IMR-90 (cell line): ENCODE measurements around the gene MYCBPAP. TPM values are rescaled to one million over a fixed set of nuclear protein-coding genes. Genes with fewer than 3 reads are reported as not detected.

Experiments
- ATAC-seq: fragments of 200-7000 bp; cut with Tn5 transposase; 2 replicates; pipeline ENCODE4 v1.9.1; 2020; ENCODE audit warnings: low read depth, mild to moderate bottlenecking, moderate library complexity
- BruUV-seq: library from RNA; stranded (reverse); fragments of 400-500 nt; replicated peaks from 2 replicates; lab custom pipeline; 2021; lab: Mats Ljungman, UMichigan
- CTCF ChIA-PET: fragments of 300-600 bp; formaldehyde crosslinking; extraction: SDS; loops from one replicate; lab custom pipeline; 2021; ENCODE audit warnings: antibody characterized with exemption; lab: Yijun Ruan, JAX
- POLR2A ChIA-PET: fragments of 300-600 bp; sonication (Branson Sonifier 250); formaldehyde crosslinking; loops from one replicate; lab custom pipeline; 2022; ENCODE audit warnings: antibody characterized with exemption; ENCODE audit not compliant: unreplicated experiment; lab: Charles Lee
- DNase-seq: peaks from one replicate; pipeline ENCODE4 v3.0.0; 2013
- H2AFZ ChIP-seq: replicated peaks from 2 replicates; pipeline ENCODE3; 2013; ENCODE audit warnings: low read length, mild to moderate bottlenecking; ENCODE audit not compliant: poor library complexity
- H2AK5ac ChIP-seq: 2 replicates; pipeline ENCODE4 v1.6.1; 2013; ENCODE audit warnings: low read depth, low read length, inconsistent platforms
- H2AK9ac ChIP-seq: replicated peaks from 2 replicates; pipeline ENCODE3; 2013; ENCODE audit warnings: mild to moderate bottlenecking, low read depth, low read length, moderate library complexity; ENCODE audit not compliant: poor library complexity
- H2BK120ac ChIP-seq: 2 replicates; pipeline ENCODE4 v1.6.1; 2013; ENCODE audit warnings: low read depth, low read length, inconsistent platforms
- H2BK15ac ChIP-seq: 3 replicates; pipeline ENCODE4 v1.6.1; 2013; ENCODE audit warnings: low read depth, low read length, inconsistent platforms
- H2BK20ac ChIP-seq: 2 replicates; pipeline ENCODE4 v1.6.1; 2013; ENCODE audit warnings: low read depth, mild to moderate bottlenecking, inconsistent platforms, low read length, moderate library complexity
- H2BK5ac ChIP-seq: 2 replicates; pipeline ENCODE4 v1.6.1; 2013; ENCODE audit warnings: mild to moderate bottlenecking, low read depth, low read length, inconsistent platforms; ENCODE audit not compliant: poor library complexity, severe bottlenecking
- H3K14ac ChIP-seq: replicated peaks from 2 replicates; pipeline ENCODE4 v1.6.1; 2013; ENCODE audit warnings: low read depth, low read length, inconsistent platforms
- H3K18ac ChIP-seq: 2 replicates; pipeline ENCODE4 v1.6.1; 2013; ENCODE audit warnings: low read depth, low read length, control low read depth
- H3K23ac ChIP-seq: 2 replicates; pipeline ENCODE4 v1.6.1; 2013; ENCODE audit warnings: low read depth, low read length, inconsistent platforms
- H3K27ac ChIP-seq: 2 replicates; pipeline ENCODE4 v1.5.1; 2013; ENCODE audit warnings: mild to moderate bottlenecking, control low read depth, low read length; ENCODE audit not compliant: insufficient read depth
- H3K27me3 ChIP-seq: 2 replicates; pipeline ENCODE4 v1.6.1; 2013; ENCODE audit warnings: low read length; ENCODE audit not compliant: control insufficient read depth, insufficient read depth
- H3K36me3 ChIP-seq: 2 replicates; pipeline ENCODE4 v1.6.1; 2013; ENCODE audit warnings: low read length, mixed read lengths; ENCODE audit not compliant: control insufficient read depth, insufficient read depth
- H3K4ac ChIP-seq: 2 replicates; pipeline ENCODE4 v1.6.1; 2013; ENCODE audit warnings: low read depth, low read length, inconsistent platforms
- H3K4me1 ChIP-seq: 2 replicates; pipeline ENCODE4 v1.6.1; 2013; ENCODE audit warnings: low read length, mixed read lengths; ENCODE audit not compliant: control insufficient read depth, insufficient read depth
- H3K4me2 ChIP-seq: 2 replicates; pipeline ENCODE4 v1.6.1; 2013; ENCODE audit warnings: low read depth, mild to moderate bottlenecking, control low read depth, low read length, moderate library complexity
- H3K4me3 ChIP-seq: 2 replicates; pipeline ENCODE4 v1.5.1; 2013; ENCODE audit warnings: low read depth, mild to moderate bottlenecking, control low read depth, low read length, moderate library complexity; ENCODE audit not compliant: insufficient read depth
- H3K56ac ChIP-seq: 2 replicates; pipeline ENCODE4 v1.6.1; 2013; ENCODE audit warnings: low read length, inconsistent platforms; ENCODE audit not compliant: insufficient read depth; ENCODE audit errors: extremely low read depth
- H3K79me1 ChIP-seq, 2 experiments: 2 replicates each; pipeline ENCODE4 v1.6.1; 2013; ENCODE audit warnings: low read length in 2 of 2, inconsistent platforms in 1 of 2, low read depth in 1 of 2
- H3K9ac ChIP-seq: 2 replicates; pipeline ENCODE4 v1.6.1; 2013; ENCODE audit warnings: low read depth, low read length, control low read depth
- H3K9me1 ChIP-seq: 2 replicates; pipeline ENCODE4 v1.6.1; 2013; ENCODE audit warnings: low read length, inconsistent platforms; ENCODE audit not compliant: insufficient read depth
- H3K9me3 ChIP-seq: 2 replicates; pipeline ENCODE4 v1.6.1; 2013; ENCODE audit warnings: low read length; ENCODE audit not compliant: control insufficient read depth, insufficient read depth
- H4K20me1 ChIP-seq: 2 replicates; pipeline ENCODE4 v1.6.1; 2013; ENCODE audit warnings: low read length, inconsistent platforms; ENCODE audit not compliant: insufficient read depth
- H4K5ac ChIP-seq: 2 replicates; pipeline ENCODE4 v1.6.1; 2013; ENCODE audit warnings: mild to moderate bottlenecking, low read depth, low read length, control low read depth
- H4K8ac ChIP-seq, 2 experiments: 2 replicates each; pipeline ENCODE4 v1.6.1; 2013; ENCODE audit warnings: low read depth in 2 of 2, low read length in 2 of 2, control low read depth in 1 of 2, inconsistent platforms in 1 of 2
- H4K91ac ChIP-seq: 2 replicates; pipeline ENCODE4 v1.6.1; 2013; ENCODE audit warnings: low read depth, low read length, inconsistent platforms; ENCODE audit not compliant: insufficient read depth
- BHLHE40 ChIP-seq: fragments of 150-350 bp; IDR thresholded peaks from 2 replicates; pipeline ENCODE4 v1.6.1; 2016; ENCODE audit warnings: mild to moderate bottlenecking, low read depth, low read length
- CEBPB ChIP-seq: IDR thresholded peaks from 2 replicates; pipeline ENCODE4 v1.6.1; 2012; ENCODE audit warnings: low read depth, low read length, improper control_type of control experiment
- CHD1 ChIP-seq: IDR thresholded peaks from 2 replicates; pipeline ENCODE4 v1.6.1; 2012; ENCODE audit warnings: low read depth, low read length, improper control_type of control experiment
- FOS ChIP-seq: fragments of 150-350 bp; IDR thresholded peaks from 2 replicates; pipeline ENCODE4 v1.6.1; 2016; ENCODE audit warnings: low read depth, low read length
- MAFK ChIP-seq: IDR thresholded peaks from 2 replicates; pipeline ENCODE4 v1.6.1; 2012; ENCODE audit warnings: low read depth, low read length, improper control_type of control experiment
- MAZ ChIP-seq: IDR thresholded peaks from 2 replicates; pipeline ENCODE4 v1.6.1; 2012; ENCODE audit warnings: low read depth, mild to moderate bottlenecking, low read length, improper control_type of control experiment, moderate library complexity, borderline replicate concordance
- MXI1 ChIP-seq: IDR thresholded peaks from 2 replicates; pipeline ENCODE4 v1.6.1; 2012; ENCODE audit warnings: low read depth, mild to moderate bottlenecking, low read length, moderate library complexity, borderline replicate concordance
- NFE2L2 ChIP-seq: fragments of 150-350 bp; IDR thresholded peaks from 2 replicates; pipeline ENCODE4 v1.6.1; 2016; ENCODE audit warnings: low read depth, mild to moderate bottlenecking, low read length
- POLR2A ChIP-seq: IDR thresholded peaks from 2 replicates; pipeline ENCODE4 v1.6.1; 2012; ENCODE audit warnings: mild to moderate bottlenecking, low read depth, low read length
- RAD21 ChIP-seq: IDR thresholded peaks from 2 replicates; pipeline ENCODE4 v1.6.1; 2012; ENCODE audit warnings: low read length, improper control_type of control experiment
- RCOR1 ChIP-seq: IDR thresholded peaks from 2 replicates; pipeline ENCODE4 v1.6.1; 2012; ENCODE audit warnings: mild to moderate bottlenecking, low read length, improper control_type of control experiment; ENCODE audit not compliant: insufficient replicate concordance
- RFX5 ChIP-seq: IDR thresholded peaks from 2 replicates; pipeline ENCODE4 v1.8.0; 2012; ENCODE audit warnings: low read depth, mild to moderate bottlenecking, low read length, moderate library complexity
- SMC3 ChIP-seq: fragments of 150-350 bp; IDR thresholded peaks from 2 replicates; pipeline ENCODE4 v1.6.1; 2016; ENCODE audit warnings: low read depth, mild to moderate bottlenecking, antibody characterized with exemption, low read length, moderate library complexity
- WGBS, 2 experiments: methylation state at CpG; one replicate each; pipeline versions ENCODE4 v1.1.5 to v1.1.7; 2013; ENCODE audit warnings: missing lambda C conversion rate in 2 of 2; ENCODE audit not compliant: insufficient read length in 1 of 2; ENCODE audit errors: extremely low coverage in 2 of 2; 5-methylcytosine and 5-hydroxymethylcytosine counted together
- dilution Hi-C: fragments of 300-500 bp; cut with HindIII; formaldehyde crosslinking; loops from one replicate; pipeline ENCODE4 v1.14.3; 2018; ENCODE audit warnings: low sequenced_read_pairs; ENCODE audit not compliant: unreplicated experiment
- in situ Hi-C: fragments of 300-500 bp; cut with MboI; formaldehyde crosslinking; loops from 3 replicates; pipeline ENCODE4 v1.14.3; 2019; ENCODE audit warnings: low sequenced_read_pairs, inconsistent platforms, mixed read lengths
- intact Hi-C: fragments of 100-400 bp; cut with micrococcal nuclease; formaldehyde crosslinking; loops from 2 replicates; pipeline ENCODE4 v1.10.0; 2022
- polyA plus RNA-seq, 3 experiments: library from polyadenylated mRNA; depleted of rRNA; stranded (reverse); fragments of >200 nt; gene quantifications; 2 replicates each; pipeline ENCODE4 v1.2.3, GENCODE V29; 2012; ENCODE audit warnings: low replicate concordance in 1 of 3
- total RNA-seq: library from RNA; depleted of rRNA; stranded (reverse); fragments of >200 nt; gene quantifications from 2 replicates; pipeline ENCODE4 v1.2.3, GENCODE V29; 2012
- TF ChIP-seq, protein P1 (sequence below): fragments of 150-350 bp; IDR thresholded peaks from 2 replicates; pipeline ENCODE4 v1.6.1; 2016; ENCODE audit warnings: low read depth, mild to moderate bottlenecking, low read length, moderate library complexity, borderline replicate concordance
- TF ChIP-seq, protein P2 (sequence below): fragments of 150-350 bp; IDR thresholded peaks from 2 replicates; pipeline ENCODE4 v1.6.1; 2017; ENCODE audit warnings: mild to moderate bottlenecking, antibody characterized with exemption, low read length, low read depth
- TF ChIP-seq, protein P3 (sequence below): conservative IDR thresholded peaks from 2 replicates; pipeline ENCODE4 v1.5.1; 2012; ENCODE audit warnings: mild to moderate bottlenecking, low read depth, low read length, improper control_type of control experiment

Gene MYCBPAP
- total and polyA plus RNA-seq, 2 of the 4 experiments (the other 2 are of a cell fraction): 0.17 to 0.18 TPM

DNA sequence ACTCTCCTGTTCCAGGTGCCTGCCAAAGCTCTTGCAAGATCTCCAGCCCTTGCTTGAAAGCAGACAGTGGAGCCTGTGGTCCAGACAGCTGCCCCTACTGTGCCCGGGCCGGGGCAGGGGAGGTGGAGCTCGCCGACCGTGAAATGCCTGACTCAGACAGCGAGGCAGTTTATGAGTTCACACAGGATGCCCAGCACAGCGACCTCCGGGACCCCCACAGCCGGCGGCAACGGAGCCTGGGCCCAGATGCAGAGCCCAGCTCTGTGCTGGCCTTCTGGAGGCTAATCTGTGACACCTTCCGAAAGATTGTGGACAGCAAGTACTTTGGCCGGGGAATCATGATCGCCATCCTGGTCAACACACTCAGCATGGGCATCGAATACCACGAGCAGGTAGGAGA is 69.9 kb downstream of the MYCBPAP start:
- Histone ChIP-seq H4K20me1 (no peaks in the 10 kb centered on the region), H3K56ac (no peak overlapping the region), H2BK20ac (no peak overlapping the region), H2AK5ac (no peak overlapping the region), H3K4me3 (no peak overlapping the region), H3K36me3 (no peaks in the 10 kb centered on the region), H2AK9ac (no peak overlapping the region), H2BK5ac (no peak overlapping the region), H3K9ac (no peak overlapping the region), H2BK15ac (no peak overlapping the region), H4K91ac (no peak overlapping the region), H3K4ac (no peak overlapping the region), H3K14ac (no peak overlapping the region), H3K79me1 (no peaks in the 10 kb centered on the region), H4K5ac (no peak overlapping the region), H3K27me3 (peaks cover 56% of the 10 kb centered on the region), H4K8ac (no peak overlapping the region), H2BK120ac (no peak overlapping the region), H3K23ac (no peak overlapping the region), H2AFZ (no peak overlapping the region), H3K27ac (no peak overlapping the region), H3K4me2 (no peak overlapping the region), H3K4me1 (no peaks in the 10 kb centered on the region), H3K9me1 (no peaks in the 10 kb centered on the region), H3K9me3 (no peaks in the 10 kb centered on the region), H3K18ac (no peak overlapping the region)
- DNase-seq (no peak), ATAC-seq (no peak)
- ChIA-PET CTCF (no interaction called here), POLR2A (no interaction called here)
- no peak for TF ChIP-seq POLR2A
- TF ChIP-seq, protein P1, sequence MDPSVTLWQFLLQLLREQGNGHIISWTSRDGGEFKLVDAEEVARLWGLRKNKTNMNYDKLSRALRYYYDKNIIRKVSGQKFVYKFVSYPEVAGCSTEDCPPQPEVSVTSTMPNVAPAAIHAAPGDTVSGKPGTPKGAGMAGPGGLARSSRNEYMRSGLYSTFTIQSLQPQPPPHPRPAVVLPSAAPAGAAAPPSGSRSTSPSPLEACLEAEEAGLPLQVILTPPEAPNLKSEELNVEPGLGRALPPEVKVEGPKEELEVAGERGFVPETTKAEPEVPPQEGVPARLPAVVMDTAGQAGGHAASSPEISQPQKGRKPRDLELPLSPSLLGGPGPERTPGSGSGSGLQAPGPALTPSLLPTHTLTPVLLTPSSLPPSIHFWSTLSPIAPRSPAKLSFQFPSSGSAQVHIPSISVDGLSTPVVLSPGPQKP: no peak
- no peak for TF ChIP-seq MAZ
- no peak for TF ChIP-seq MXI1
- no peak for TF ChIP-seq RAD21
- TF ChIP-seq, protein P2, sequence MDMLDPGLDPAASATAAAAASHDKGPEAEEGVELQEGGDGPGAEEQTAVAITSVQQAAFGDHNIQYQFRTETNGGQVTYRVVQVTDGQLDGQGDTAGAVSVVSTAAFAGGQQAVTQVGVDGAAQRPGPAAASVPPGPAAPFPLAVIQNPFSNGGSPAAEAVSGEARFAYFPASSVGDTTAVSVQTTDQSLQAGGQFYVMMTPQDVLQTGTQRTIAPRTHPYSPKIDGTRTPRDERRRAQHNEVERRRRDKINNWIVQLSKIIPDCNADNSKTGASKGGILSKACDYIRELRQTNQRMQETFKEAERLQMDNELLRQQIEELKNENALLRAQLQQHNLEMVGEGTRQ: no peak
- TF ChIP-seq SMC3: no peak
- TF ChIP-seq, protein P3, sequence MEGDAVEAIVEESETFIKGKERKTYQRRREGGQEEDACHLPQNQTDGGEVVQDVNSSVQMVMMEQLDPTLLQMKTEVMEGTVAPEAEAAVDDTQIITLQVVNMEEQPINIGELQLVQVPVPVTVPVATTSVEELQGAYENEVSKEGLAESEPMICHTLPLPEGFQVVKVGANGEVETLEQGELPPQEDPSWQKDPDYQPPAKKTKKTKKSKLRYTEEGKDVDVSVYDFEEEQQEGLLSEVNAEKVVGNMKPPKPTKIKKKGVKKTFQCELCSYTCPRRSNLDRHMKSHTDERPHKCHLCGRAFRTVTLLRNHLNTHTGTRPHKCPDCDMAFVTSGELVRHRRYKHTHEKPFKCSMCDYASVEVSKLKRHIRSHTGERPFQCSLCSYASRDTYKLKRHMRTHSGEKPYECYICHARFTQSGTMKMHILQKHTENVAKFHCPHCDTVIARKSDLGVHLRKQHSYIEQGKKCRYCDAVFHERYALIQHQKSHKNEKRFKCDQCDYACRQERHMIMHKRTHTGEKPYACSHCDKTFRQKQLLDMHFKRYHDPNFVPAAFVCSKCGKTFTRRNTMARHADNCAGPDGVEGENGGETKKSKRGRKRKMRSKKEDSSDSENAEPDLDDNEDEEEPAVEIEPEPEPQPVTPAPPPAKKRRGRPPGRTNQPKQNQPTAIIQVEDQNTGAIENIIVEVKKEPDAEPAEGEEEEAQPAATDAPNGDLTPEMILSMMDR: no peak
- no peak for TF ChIP-seq NFE2L2
- no peak for TF ChIP-seq RCOR1
- TF ChIP-seq MAFK: no peak
- no peak for TF ChIP-seq RFX5
- no peak for TF ChIP-seq CEBPB
- no peak for TF ChIP-seq FOS
- no peak for TF ChIP-seq CHD1
- no peak for TF ChIP-seq BHLHE40
- no TSS peak for BruUV-seq
- dilution Hi-C loops (no loop called here), intact Hi-C loops (no loop called here), in situ Hi-C loops (no loop called here)
- 77% methylated on average over 8 of the region's 16 CpGs; no CpG with 5 or more reads in 1 of the 2 experiments for WGBS, 2 experiments
